SK-N-SH treated with all-trans-retinoic acid at 6 μM for 48 hours (cell line): ENCODE data around the gene MLIP.

ENCODE experiments used
- ARNTL ChIP-seq: fragments of 450-650 bp; formaldehyde crosslinking; IDR thresholded peaks from 2 replicates; pipeline ENCODE4 v1.5.0; 2020; ENCODE audit warnings: low read depth, mild to moderate bottlenecking, moderate library complexity, borderline replicate concordance
- BACH2 ChIP-seq: fragments of 250-450 bp; sonication (Bioruptor Pico); IDR thresholded peaks from 2 replicates; pipeline ENCODE4 v1.9.0; 2021; ENCODE audit warnings: mild to moderate bottlenecking, borderline replicate concordance
- CSDC2 ChIP-seq: fragments of 250-450 bp; sonication (Bioruptor Pico); IDR thresholded peaks from 2 replicates; pipeline ENCODE4 v1.5.0; 2020; ENCODE audit warnings: mild to moderate bottlenecking, moderate library complexity
- OSR1 ChIP-seq: fragments of 250-450 bp; sonication (Bioruptor Pico); IDR thresholded peaks from 2 replicates; pipeline ENCODE4 v1.8.0; 2022; ENCODE audit warnings: moderate library complexity, mild to moderate bottlenecking, inconsistent platforms
- RARB ChIP-seq: fragments of 250-450 bp; sonication (Bioruptor Pico); IDR thresholded peaks from 2 replicates; pipeline ENCODE4 v1.8.0; 2021; ENCODE audit warnings: mild to moderate bottlenecking, moderate library complexity
- TCF4 ChIP-seq: fragments of 250-450 bp; sonication (Bioruptor Pico); IDR thresholded peaks from 2 replicates; pipeline ENCODE4 v1.8.0; 2021; ENCODE audit warnings: mild to moderate bottlenecking, moderate library complexity, borderline replicate concordance
- ZC3H10 ChIP-seq: fragments of 250-450 bp; sonication (Bioruptor Pico); IDR thresholded peaks from 2 replicates; pipeline ENCODE4 v1.5.1; 2021; ENCODE audit warnings: mild to moderate bottlenecking, moderate library complexity
- ZFP3 ChIP-seq: fragments of 250-450 bp; sonication (Bioruptor Pico); IDR thresholded peaks from 2 replicates; pipeline ENCODE4 v1.5.0; 2020; ENCODE audit warnings: mild to moderate bottlenecking, moderate library complexity
- TF ChIP-seq, protein P1 (sequence below): fragments of 250-450 bp; sonication (Bioruptor Pico); IDR thresholded peaks from 2 replicates; pipeline ENCODE4 v1.5.1; 2020; ENCODE audit warnings: low read depth, mild to moderate bottlenecking, moderate library complexity

DNA sequence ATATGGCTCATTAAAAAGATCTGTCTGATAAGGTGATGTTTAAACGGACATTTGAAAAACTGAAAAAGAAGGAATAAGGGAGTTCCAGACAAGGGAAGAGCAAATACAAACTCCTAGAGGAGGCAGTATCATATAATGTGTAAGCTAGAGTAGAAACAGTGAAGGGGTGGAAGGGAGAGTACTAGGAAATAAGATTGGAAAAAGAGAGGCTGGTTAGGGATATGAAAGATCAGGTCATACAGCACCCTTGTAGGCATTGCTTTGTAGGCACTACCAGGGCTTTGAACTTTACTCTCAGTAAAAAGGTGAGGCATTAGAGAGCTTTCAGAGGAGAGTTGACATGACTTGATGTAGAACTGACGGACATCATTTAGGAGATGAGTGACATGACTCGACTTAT lies 85.7 kb downstream of the MLIP start:
- TF ChIP-seq BACH2 (CRISPR knock-in tag) (no peak), ZC3H10 (no peak), OSR1 (CRISPR knock-in tag) (no peak), CSDC2 (CRISPR knock-in tag) (no peak), ARNTL (no peak), RARB (CRISPR knock-in tag) (no peak), ZFP3 (CRISPR knock-in tag) (no peak), TCF4 (CRISPR knock-in tag) (no peak)
- TF ChIP-seq, protein P1, sequence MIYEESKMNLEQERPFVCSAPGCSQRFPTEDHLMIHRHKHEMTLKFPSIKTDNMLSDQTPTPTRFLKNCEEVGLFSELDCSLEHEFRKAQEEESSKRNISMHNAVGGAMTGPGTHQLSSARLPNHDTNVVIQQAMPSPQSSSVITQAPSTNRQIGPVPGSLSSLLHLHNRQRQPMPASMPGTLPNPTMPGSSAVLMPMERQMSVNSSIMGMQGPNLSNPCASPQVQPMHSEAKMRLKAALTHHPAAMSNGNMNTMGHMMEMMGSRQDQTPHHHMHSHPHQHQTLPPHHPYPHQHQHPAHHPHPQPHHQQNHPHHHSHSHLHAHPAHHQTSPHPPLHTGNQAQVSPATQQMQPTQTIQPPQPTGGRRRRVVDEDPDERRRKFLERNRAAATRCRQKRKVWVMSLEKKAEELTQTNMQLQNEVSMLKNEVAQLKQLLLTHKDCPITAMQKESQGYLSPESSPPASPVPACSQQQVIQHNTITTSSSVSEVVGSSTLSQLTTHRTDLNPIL: no peak
